HepG2 (cell line): Measurements from ENCODE around the gene HS6ST1. TPM values are rescaled to one million over a fixed set of nuclear protein-coding genes. Genes with fewer than 3 reads are reported as not detected.

ENCODE experiments used
- ATF2 ChIP-seq: sonication (generic); formaldehyde crosslinking; IDR thresholded peaks from 2 replicates; pipeline ENCODE4 v1.4.0; 2020; ENCODE audit warnings: missing genetic modification reagents
- BORCS8-MEF2B ChIP-seq: sonication (generic); formaldehyde crosslinking; IDR thresholded peaks from 2 replicates; pipeline ENCODE4 v1.8.0; 2022; ENCODE audit warnings: mild to moderate bottlenecking, missing genetic modification reagents
- CHD4 ChIP-seq: fragments of 200-600 bp; sonication (generic); IDR thresholded peaks from 2 replicates; pipeline ENCODE4 v1.7.0; 2017; ENCODE audit warnings: mild to moderate bottlenecking, low read length, borderline replicate concordance
- ETV6 ChIP-seq: sonication (generic); formaldehyde crosslinking; conservative IDR thresholded peaks from 2 replicates; pipeline ENCODE4 v1.4.0; 2020; ENCODE audit warnings: missing genetic modification reagents
- FOXC1 ChIP-seq: sonication (generic); formaldehyde crosslinking; IDR thresholded peaks from 2 replicates; pipeline ENCODE4 v1.8.0; 2022; ENCODE audit warnings: mild to moderate bottlenecking, missing genetic modification reagents, borderline replicate concordance
- HOXA7 ChIP-seq: sonication (generic); formaldehyde crosslinking; IDR thresholded peaks from 2 replicates; pipeline ENCODE4 v1.8.1; 2022; ENCODE audit warnings: mild to moderate bottlenecking, missing genetic modification reagents, moderate library complexity
- JUND ChIP-seq: sonication (generic); formaldehyde crosslinking; IDR thresholded peaks from 2 replicates; pipeline ENCODE4 v1.8.0; 2022; ENCODE audit warnings: mild to moderate bottlenecking, missing genetic modification reagents
- KLF11 ChIP-seq: IDR thresholded peaks from 2 replicates; pipeline ENCODE4 v1.6.1; 2016; ENCODE audit warnings: missing compliant biosample characterization
- LCORL ChIP-seq, 2 experiments: fragments of 450-650 bp in 1 of 2; sonication (generic) in 1 of 2; formaldehyde crosslinking in 1 of 2; IDR thresholded peaks; 2 replicates each; pipeline versions ENCODE4 v1.5.0 to v1.6.1; 2017 to 2020; ENCODE audit warnings: antibody characterized with exemption in 1 of 2, missing genetic modification reagents in 1 of 2
- NAIF1 ChIP-seq: sonication (generic); formaldehyde crosslinking; IDR thresholded peaks from 2 replicates; pipeline ENCODE4 v1.5.0; 2020; ENCODE audit warnings: mild to moderate bottlenecking, missing genetic modification reagents, borderline replicate concordance
- NFYC ChIP-seq: IDR thresholded peaks from 2 replicates; pipeline ENCODE4 v1.6.1; 2016; ENCODE audit warnings: missing genetic modification reagents, missing compliant biosample characterization
- POGZ ChIP-seq: sonication (generic); formaldehyde crosslinking; IDR thresholded peaks from 2 replicates; pipeline ENCODE4 v1.4.0; 2020; ENCODE audit warnings: mild to moderate bottlenecking, missing genetic modification reagents
- PPARG ChIP-seq: conservative IDR thresholded peaks from 2 replicates; pipeline ENCODE4 v1.6.1; 2016; ENCODE audit warnings: missing biosample characterization, missing genetic modification reagents
- RBM39 ChIP-seq: fragments of 200-400 bp; formaldehyde crosslinking; IDR thresholded peaks from one replicate; pipeline ENCODE4 v1.6.1; 2018; ENCODE audit warnings: antibody characterized with exemption, mild to moderate bottlenecking, low read depth, low read length; ENCODE audit not compliant: poor library complexity, severe bottlenecking
- RFXAP ChIP-seq: sonication (generic); formaldehyde crosslinking; IDR thresholded peaks from 2 replicates; pipeline ENCODE4 v1.4.0; 2020; ENCODE audit warnings: missing genetic modification reagents, borderline replicate concordance
- SETDB1 ChIP-seq: sonication (generic); formaldehyde crosslinking; IDR thresholded peaks from 2 replicates; pipeline ENCODE4 v1.5.1; 2020; ENCODE audit warnings: missing genetic modification reagents, mild to moderate bottlenecking, borderline replicate concordance
- TFDP1 ChIP-seq: IDR thresholded peaks from 2 replicates; pipeline ENCODE4 v1.6.1; 2016; ENCODE audit warnings: missing compliant biosample characterization, missing genetic modification reagents, borderline replicate concordance
- TIGD3 ChIP-seq: sonication (generic); formaldehyde crosslinking; IDR thresholded peaks from 2 replicates; pipeline ENCODE4 v1.5.1; 2020; ENCODE audit warnings: mild to moderate bottlenecking, missing genetic modification reagents, borderline replicate concordance
- YEATS2 ChIP-seq: sonication (generic); formaldehyde crosslinking; IDR thresholded peaks from 2 replicates; pipeline ENCODE4 v1.4.0; 2020; ENCODE audit warnings: missing genetic modification reagents, borderline replicate concordance
- ZFP90 ChIP-seq: sonication (generic); formaldehyde crosslinking; IDR thresholded peaks from 2 replicates; pipeline ENCODE4 v1.8.0; 2022; ENCODE audit warnings: missing genetic modification reagents, mild to moderate bottlenecking, inconsistent platforms, borderline replicate concordance
- ZMYM2 ChIP-seq: sonication (generic); formaldehyde crosslinking; IDR thresholded peaks from 2 replicates; pipeline ENCODE4 v1.8.0; 2022; ENCODE audit warnings: mild to moderate bottlenecking, missing genetic modification reagents
- ZNF552 ChIP-seq: sonication (generic); formaldehyde crosslinking; IDR thresholded peaks from 2 replicates; pipeline ENCODE4 v1.9.0; 2022; ENCODE audit warnings: missing genetic modification reagents, mild to moderate bottlenecking, borderline replicate concordance
- ZSCAN9 ChIP-seq: IDR thresholded peaks from 2 replicates; pipeline ENCODE4 v1.6.1; 2016; ENCODE audit warnings: borderline replicate concordance
- polyA plus RNA-seq, 8 experiments: library from polyadenylated mRNA; depleted of rRNA in 3 of 8; stranded (reverse) in 7 of 8; unstranded in 1 of 8; fragments of >200 nt; fragmentation: Illumina TruSeq in 4 of 8; extraction: Trizol in 4 of 8; gene quantifications; 2 replicates each; pipeline versions ENCODE4 v1.2.1 to v1.2.3, GENCODE V29; 2011 to 2016; ENCODE audit warnings: low read depth in 4 of 8, missing spikeins in 1 of 8, mixed read lengths in 1 of 8; ENCODE audit not compliant: insufficient read depth in 1 of 8
- total RNA-seq, 5 experiments: library from RNA; depleted of rRNA; stranded (reverse); fragments of >200 nt; fragmentation: Illumina TruSeq; extraction: Trizol; gene quantifications; 2 replicates each; pipeline ENCODE4 v1.2.3, GENCODE V29; 2016; ENCODE audit warnings: low read depth in 1 of 5
- TF ChIP-seq, protein P1 (sequence below): sonication (generic); formaldehyde crosslinking; IDR thresholded peaks from 2 replicates; pipeline ENCODE4 v1.4.0; 2020; ENCODE audit warnings: missing genetic modification reagents

Gene HS6ST1
- total and polyA plus RNA-seq, 2 of the 13 experiments (the other 11 are each of a cell fraction or from before 2014, with no cell fraction given), result 34.5 to 84.6 TPM

- TF ChIP-seq POGZ (CRISPR knock-in tag) (peak; percentile 50; the same call in 1 of the 2 replicates), FOXC1 (CRISPR knock-in tag) (no peak), HOXA7 (CRISPR knock-in tag) (no peak), NFYC (CRISPR knock-in tag) (no peak), RBM39 (peak; percentile 64), TIGD3 (CRISPR knock-in tag) (no peak), TFDP1 (CRISPR knock-in tag) (0 out of 2 replicates have a peak, but pooled peaks have one; percentile 50), RFXAP (CRISPR knock-in tag) (0 out of 2 replicates have a peak, but pooled peaks have one; percentile 75), YEATS2 (CRISPR knock-in tag) (0 out of 2 replicates have a peak, but pooled peaks have one; percentile 7), ZSCAN9 (CRISPR knock-in tag) (0 out of 2 replicates have a peak, but pooled peaks have one; percentile 32), NAIF1 (no peak), CHD4 (no peak), BORCS8-MEF2B (CRISPR knock-in tag) (peak; percentile 39; the same call in 1 of the 2 replicates), ATF2 (CRISPR knock-in tag) (peak; percentile 76), SETDB1 (no peak), PPARG (peak; percentile 31; the same call in 1 of the 2 replicates), JUND (CRISPR knock-in tag) (no peak), ETV6 (CRISPR knock-in tag) (peak; percentile 51; the same call in 1 of the 2 replicates), ZFP90 (CRISPR knock-in tag) (no peak), KLF11 (CRISPR knock-in tag) (no peak), ZNF552 (CRISPR knock-in tag) (no peak), ZMYM2 (no peak), LCORL (IDR thresholded peaks at IDR 0.05) (no peak), LCORL (CRISPR knock-in tag; IDR thresholded peaks at IDR 0.05) (peak; percentile 79)
- TF ChIP-seq, protein P1, sequence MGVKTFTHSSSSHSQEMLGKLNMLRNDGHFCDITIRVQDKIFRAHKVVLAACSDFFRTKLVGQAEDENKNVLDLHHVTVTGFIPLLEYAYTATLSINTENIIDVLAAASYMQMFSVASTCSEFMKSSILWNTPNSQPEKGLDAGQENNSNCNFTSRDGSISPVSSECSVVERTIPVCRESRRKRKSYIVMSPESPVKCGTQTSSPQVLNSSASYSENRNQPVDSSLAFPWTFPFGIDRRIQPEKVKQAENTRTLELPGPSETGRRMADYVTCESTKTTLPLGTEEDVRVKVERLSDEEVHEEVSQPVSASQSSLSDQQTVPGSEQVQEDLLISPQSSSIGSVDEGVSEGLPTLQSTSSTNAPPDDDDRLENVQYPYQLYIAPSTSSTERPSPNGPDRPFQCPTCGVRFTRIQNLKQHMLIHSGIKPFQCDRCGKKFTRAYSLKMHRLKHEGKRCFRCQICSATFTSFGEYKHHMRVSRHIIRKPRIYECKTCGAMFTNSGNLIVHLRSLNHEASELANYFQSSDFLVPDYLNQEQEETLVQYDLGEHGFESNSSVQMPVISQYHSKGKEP (CRISPR knock-in tag), result no peak
Observed at GRCh38 chr2:128321784-128322714, 3.4 kb upstream of the HS6ST1 start (continued).
